Peyer's patch (tissue), 4 donors: Measurements from ENCODE around the gene GOLGA6L10. TPM values are rescaled to one million over a fixed set of nuclear protein-coding genes. Genes with fewer than 3 reads are reported as not detected.
"Not testable (repeated sequence)": the region's sequence is repeated elsewhere in the genome, so short reads cannot be mapped to it uniquely, and the experiment has no call there.

Source experiments
- DNase-seq, 3 donors: peaks; one replicate each; pipeline ENCODE4 v3.0.0-alpha.2; 2017 to 2019
- H3K27ac ChIP-seq, 4 donors: fragments of 200-600 bp; sonication (generic); one replicate each; pipeline ENCODE4 v1.5.1; 2016 to 2019
- H3K27me3 ChIP-seq, 2 donors: fragments of 200-600 bp; sonication (generic); one replicate each; pipeline ENCODE4 v1.5.1; 2019
- H3K36me3 ChIP-seq, 3 donors: fragments of 200-600 bp; sonication (generic); one replicate each; pipeline ENCODE4 v1.5.1; 2016 to 2019
- H3K4me1 ChIP-seq, 4 donors: fragments of 200-600 bp; sonication (generic); one replicate each; pipeline ENCODE4 v1.5.1; 2016 to 2019
- H3K4me3 ChIP-seq, 4 donors: fragments of 200-600 bp; sonication (generic); 1 replicate in 3 of 4; 2 replicates in 1 of 4; pipeline ENCODE4 v1.5.1; 2016 to 2019; ENCODE audit warnings: mild to moderate bottlenecking in 1 of 4
- H3K9me3 ChIP-seq, 4 donors: fragments of 200-600 bp; sonication (generic); one replicate each; pipeline ENCODE4 v1.5.1; 2016 to 2019; ENCODE audit warnings: mild to moderate bottlenecking in 1 of 4
- CTCF ChIP-seq, 6 experiments: fragments of 450-650 bp in 4 of 6; fragments of 200-600 bp in 2 of 6; sonication (generic) in 1 of 6; IDR thresholded peaks; one replicate each; pipeline ENCODE4 v1.5.1; 2017 to 2019; ENCODE audit warnings: antibody characterized with exemption in 6 of 6, mild to moderate bottlenecking in 3 of 6, moderate library complexity in 1 of 6
- POLR2A ChIP-seq, 2 donors: fragments of 450-650 bp; IDR thresholded peaks; one replicate each; pipeline ENCODE4 v1.5.1; 2017; ENCODE audit warnings: antibody characterized with exemption in 2 of 2, mild to moderate bottlenecking in 2 of 2, moderate library complexity in 2 of 2
- total RNA-seq, 4 donors: library from RNA; depleted of rRNA; stranded (reverse); fragments of >200 nt; gene quantifications; one replicate each; pipeline ENCODE4 v1.1.0, GENCODE V29; 2016

GOLGA6L10 gene
- total RNA-seq: 1 to 10 TPM in 2 of 4 donors, under 1 TPM in 1, not detected in 1; 0.95 to 5.8 (median 1.6) TPM

- DNase-seq, H3K9me3 ChIP-seq, H3K27ac ChIP-seq, H3K36me3 ChIP-seq, H3K27me3 ChIP-seq, H3K4me3 ChIP-seq, H3K4me1 ChIP-seq: not testable (repeated sequence)
Observed at GRCh38 chr15:82349375-82349774, at the start of gene GOLGA6L10. GOLGA6L10 (minus strand) TSS chr15:82349475; CDS start chr15:82349375, 100 bp downstream.

GRCh38 chr15:82398785-82399184, 49.5 kb upstream of the GOLGA6L10 start:
- no peak overlapping the region for H3K27ac ChIP-seq
- TF ChIP-seq POLR2A (IDR thresholded peaks at IDR 0.05) (no peak), CTCF (IDR thresholded peaks at IDR 0.05) (no peak)
- no peaks in the 10 kb centered on the region for H3K36me3 ChIP-seq
- no peaks in the 10 kb centered on the region for H3K27me3 ChIP-seq
- H3K9me3 ChIP-seq: no peaks in the 10 kb centered on the region
- no peaks in the 10 kb centered on the region for H3K4me1 ChIP-seq
- DNase-seq: no peak
- no peak overlapping the region for H3K4me3 ChIP-seq

- no peaks in the 10 kb centered on the region for H3K27me3 ChIP-seq
- H3K27ac ChIP-seq: no peak overlapping the region
- no peaks in the 10 kb centered on the region for H3K36me3 ChIP-seq
- no peak for DNase-seq
- H3K9me3 ChIP-seq: no peaks in the 10 kb centered on the region
- no peak overlapping the region for H3K4me3 ChIP-seq
- H3K4me1 ChIP-seq: no peaks in the 10 kb centered on the region
- TF ChIP-seq CTCF (IDR thresholded peaks at IDR 0.05) (no peak), POLR2A (IDR thresholded peaks at IDR 0.05) (no peak)
Observed at GRCh38 chr15:82397817-82398216, 48.5 kb upstream of the GOLGA6L10 start.

GRCh38 chr15:82395788-82396187, 46.5 kb upstream of the GOLGA6L10 start:
- not testable (repeated sequence) for H3K9me3 ChIP-seq, H3K4me3 ChIP-seq, H3K36me3 ChIP-seq, H3K27ac ChIP-seq, H3K4me1 ChIP-seq, DNase-seq, H3K27me3 ChIP-seq

GRCh38 chr15:82393671-82394070, 44.4 kb upstream of the GOLGA6L10 start:
- TF ChIP-seq CTCF (IDR thresholded peaks at IDR 0.05): no peak
- TF ChIP-seq POLR2A (IDR thresholded peaks at IDR 0.05): no peak
- no peaks in the 10 kb centered on the region for H3K27me3 ChIP-seq
- no peak overlapping the region for H3K27ac ChIP-seq
- no peaks in the 10 kb centered on the region for H3K4me1 ChIP-seq
- no peaks in the 10 kb centered on the region for H3K9me3 ChIP-seq
- no peak overlapping the region for H3K4me3 ChIP-seq
- H3K36me3 ChIP-seq: no peaks in the 10 kb centered on the region
- DNase-seq: no peak

GRCh38 chr15:82392077-82392476, 42.8 kb upstream of the GOLGA6L10 start:
- H3K27ac ChIP-seq, DNase-seq, H3K4me1 ChIP-seq, H3K9me3 ChIP-seq, H3K4me3 ChIP-seq, H3K36me3 ChIP-seq, H3K27me3 ChIP-seq: not testable (repeated sequence)

- not testable (repeated sequence) for H3K4me1 ChIP-seq, H3K36me3 ChIP-seq, DNase-seq, H3K27me3 ChIP-seq, H3K27ac ChIP-seq, H3K4me3 ChIP-seq, H3K9me3 ChIP-seq
Observed at GRCh38 chr15:82390152-82390551, 40.9 kb upstream of the GOLGA6L10 start.

GRCh38 chr15:82387209-82387608, 37.9 kb upstream of the GOLGA6L10 start:
- H3K4me1 ChIP-seq, H3K27ac ChIP-seq, H3K4me3 ChIP-seq, H3K36me3 ChIP-seq, H3K9me3 ChIP-seq, DNase-seq, H3K27me3 ChIP-seq: not testable (repeated sequence)

- H3K27ac ChIP-seq: not testable (repeated sequence)
Observed at GRCh38 chr15:82381330-82381955, 32.2 kb upstream of the GOLGA6L10 start.

GRCh38 chr15:82379552-82379951, 30.3 kb upstream of the GOLGA6L10 start:
- not testable (repeated sequence) for H3K9me3 ChIP-seq, H3K4me1 ChIP-seq, H3K27me3 ChIP-seq, H3K4me3 ChIP-seq, H3K27ac ChIP-seq, DNase-seq, H3K36me3 ChIP-seq

More at GRCh38 chr15:82381330-82381955, 32.2 kb upstream of the GOLGA6L10 start:
- H3K4me3 ChIP-seq, H3K4me1 ChIP-seq, DNase-seq, H3K27me3 ChIP-seq, H3K9me3 ChIP-seq, H3K36me3 ChIP-seq: not testable (repeated sequence)

GRCh38 chr15:82373661-82374060, 24.4 kb upstream of the GOLGA6L10 start:
- H3K36me3 ChIP-seq, H3K9me3 ChIP-seq, H3K4me1 ChIP-seq, DNase-seq, H3K4me3 ChIP-seq, H3K27me3 ChIP-seq, H3K27ac ChIP-seq: not testable (repeated sequence)
